Kidney epithelial cell (primary cell): Measurements from ENCODE around the gene PCBD2. TPM values are rescaled to one million over a fixed set of nuclear protein-coding genes. Genes with fewer than 3 reads are reported as not detected.

ENCODE experiments used
- DNase-seq: peaks from one replicate; pipeline ENCODE4 v3.0.0-alpha.2; 2010; ENCODE audit warnings: low read depth
- H3K27me3 ChIP-seq: 2 replicates; pipeline ENCODE4 v1.6.0; 2011; ENCODE audit warnings: low read length; ENCODE audit not compliant: control insufficient read depth, insufficient read depth
- H3K36me3 ChIP-seq: 2 replicates; pipeline ENCODE4 v1.5.1; 2011; ENCODE audit warnings: low read length; ENCODE audit not compliant: control insufficient read depth, insufficient read depth
- H3K4me3 ChIP-seq: 2 replicates; pipeline ENCODE4 v1.5.1; 2011; ENCODE audit warnings: low read depth, mild to moderate bottlenecking, control low read depth, low read length
- total RNA-seq: library from RNA; depleted of rRNA; stranded (reverse); fragments of >200 nt; gene quantifications from 2 replicates; pipeline ENCODE4 v1.2.3, GENCODE V29; 2015
- TF ChIP-seq, protein P1 (sequence below): IDR thresholded peaks from 2 replicates; pipeline ENCODE4 v1.5.1; 2011; ENCODE audit warnings: mild to moderate bottlenecking, moderate library complexity, low read length, control low read depth, inconsistent platforms; ENCODE audit not compliant: insufficient read depth, poor library complexity, severe bottlenecking

Gene PCBD2
- total RNA-seq, 1 donor from 2014 or later: 12.0 TPM

- no peaks in the 10 kb centered on the region for H3K27me3 ChIP-seq
- peaks cover 2% of the 10 kb centered on the region for H3K36me3 ChIP-seq
- TF ChIP-seq, protein P1, sequence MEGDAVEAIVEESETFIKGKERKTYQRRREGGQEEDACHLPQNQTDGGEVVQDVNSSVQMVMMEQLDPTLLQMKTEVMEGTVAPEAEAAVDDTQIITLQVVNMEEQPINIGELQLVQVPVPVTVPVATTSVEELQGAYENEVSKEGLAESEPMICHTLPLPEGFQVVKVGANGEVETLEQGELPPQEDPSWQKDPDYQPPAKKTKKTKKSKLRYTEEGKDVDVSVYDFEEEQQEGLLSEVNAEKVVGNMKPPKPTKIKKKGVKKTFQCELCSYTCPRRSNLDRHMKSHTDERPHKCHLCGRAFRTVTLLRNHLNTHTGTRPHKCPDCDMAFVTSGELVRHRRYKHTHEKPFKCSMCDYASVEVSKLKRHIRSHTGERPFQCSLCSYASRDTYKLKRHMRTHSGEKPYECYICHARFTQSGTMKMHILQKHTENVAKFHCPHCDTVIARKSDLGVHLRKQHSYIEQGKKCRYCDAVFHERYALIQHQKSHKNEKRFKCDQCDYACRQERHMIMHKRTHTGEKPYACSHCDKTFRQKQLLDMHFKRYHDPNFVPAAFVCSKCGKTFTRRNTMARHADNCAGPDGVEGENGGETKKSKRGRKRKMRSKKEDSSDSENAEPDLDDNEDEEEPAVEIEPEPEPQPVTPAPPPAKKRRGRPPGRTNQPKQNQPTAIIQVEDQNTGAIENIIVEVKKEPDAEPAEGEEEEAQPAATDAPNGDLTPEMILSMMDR: no peak
- H3K4me3 ChIP-seq: no peak overlapping the region
- DNase-seq: no peak
These were observed 8.9 kb downstream of the PCBD2 start for GRCh38 chr5:134913795-134914194.

DNA sequence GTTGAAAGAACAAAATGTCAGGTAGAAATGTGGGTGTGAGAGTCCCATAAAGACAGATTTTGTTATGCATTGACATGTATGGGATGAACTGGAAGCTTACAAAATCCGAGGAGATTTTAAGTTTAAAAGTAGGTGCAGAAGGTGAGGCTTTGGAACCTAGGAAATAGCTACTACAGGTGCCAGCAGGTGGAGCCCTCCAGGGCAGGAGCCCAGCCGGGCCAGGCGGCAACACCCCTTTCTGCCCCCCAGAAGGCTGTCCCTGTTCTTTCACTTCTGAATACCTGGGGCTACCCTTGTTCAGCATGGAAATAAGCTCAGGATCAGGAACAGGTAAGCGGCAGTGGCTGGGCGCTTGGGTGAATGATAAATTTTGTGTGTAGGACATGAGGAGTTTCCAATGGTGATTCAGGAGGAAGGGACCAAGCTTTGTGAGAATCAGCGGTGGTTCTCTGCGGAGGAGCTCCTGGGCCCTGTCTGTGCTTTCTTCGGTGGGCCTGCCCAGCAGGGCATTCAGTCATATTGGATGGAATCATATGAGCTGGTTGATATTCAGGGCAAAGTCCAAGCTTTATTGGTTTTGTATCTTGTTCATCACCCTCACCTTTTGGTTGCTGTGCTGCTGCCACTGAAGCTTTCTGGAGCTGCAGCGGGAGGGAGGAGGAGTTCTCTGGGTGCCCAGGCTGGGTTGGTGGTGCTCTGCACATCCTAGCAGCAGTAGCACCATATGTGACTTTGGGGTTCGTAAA lies 12.3 kb downstream of the PCBD2 start:
- Histone ChIP-seq H3K4me3 (no peak overlapping the region), H3K36me3 (peaks cover 1% of the 10 kb centered on the region), H3K27me3 (no peaks in the 10 kb centered on the region)
- DNase-seq: no peak
- TF ChIP-seq, protein P1: peak; percentile 47

DNA sequence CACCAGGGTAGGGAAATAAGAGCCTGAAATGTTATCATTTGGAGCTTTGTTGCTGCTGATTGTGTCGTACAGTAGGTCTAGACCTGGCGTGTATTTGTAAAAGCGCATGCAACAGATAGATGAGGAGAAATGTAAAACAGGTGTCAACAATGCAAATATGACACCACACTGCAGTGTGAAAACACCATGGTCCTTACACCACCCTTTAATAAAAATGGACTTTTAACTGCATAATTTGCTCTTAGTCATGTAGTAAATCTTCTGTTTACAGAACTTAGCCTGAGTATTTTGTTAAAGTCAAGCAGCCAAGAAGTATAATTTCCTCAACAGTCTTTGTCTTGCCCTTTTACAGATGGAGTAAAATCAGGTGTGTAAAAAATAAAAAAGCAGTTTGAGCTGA lies 13.9 kb downstream of the PCBD2 start:
- H3K36me3 ChIP-seq: no peaks in the 10 kb centered on the region
- no peak for DNase-seq
- TF ChIP-seq, protein P1: no peak

GRCh38 chr5:134920848-134921575 lies 16.1 kb downstream of the PCBD2 start:
- TF ChIP-seq, protein P1: no peak
- no peak for DNase-seq
- H3K36me3 ChIP-seq: no peaks in the 10 kb centered on the region
- no peak overlapping the region for H3K4me3 ChIP-seq
- no peaks in the 10 kb centered on the region for H3K27me3 ChIP-seq

More for the DNA sequence above, 13.9 kb downstream of the PCBD2 start:
- H3K4me3 ChIP-seq: no peak overlapping the region
- H3K27me3 ChIP-seq: no peaks in the 10 kb centered on the region

GRCh38 chr5:134932508-134932907 lies 27.6 kb downstream of the PCBD2 start:
- H3K36me3 ChIP-seq: no peaks in the 10 kb centered on the region
- no peaks in the 10 kb centered on the region for H3K27me3 ChIP-seq
- TF ChIP-seq, protein P1: no peak
- no peak overlapping the region for H3K4me3 ChIP-seq
- DNase-seq: no peak
